22Rv1 (cell line): ENCODE data around the gene NFIX.

Experiments used
- H3K27ac ChIP-seq: fragments of 450-650 bp; 2 replicates; pipeline ENCODE4 v1.5.1; 2017
- CTCF ChIP-seq: fragments of 450-650 bp; IDR thresholded peaks from 2 replicates; pipeline ENCODE4 v1.5.1; 2017; ENCODE audit warnings: mild to moderate bottlenecking
- ZFX ChIP-seq: fragments of 450-650 bp; IDR thresholded peaks from 2 replicates; pipeline ENCODE4 v1.6.1; 2017; ENCODE audit warnings: antibody characterized with exemption, borderline replicate concordance

NFIX gene

GRCh38 chr19:13055213-13056051, 60.2 kb downstream of the NFIX start:
- TF ChIP-seq ZFX: no peak
- no peak for TF ChIP-seq CTCF

DNA sequence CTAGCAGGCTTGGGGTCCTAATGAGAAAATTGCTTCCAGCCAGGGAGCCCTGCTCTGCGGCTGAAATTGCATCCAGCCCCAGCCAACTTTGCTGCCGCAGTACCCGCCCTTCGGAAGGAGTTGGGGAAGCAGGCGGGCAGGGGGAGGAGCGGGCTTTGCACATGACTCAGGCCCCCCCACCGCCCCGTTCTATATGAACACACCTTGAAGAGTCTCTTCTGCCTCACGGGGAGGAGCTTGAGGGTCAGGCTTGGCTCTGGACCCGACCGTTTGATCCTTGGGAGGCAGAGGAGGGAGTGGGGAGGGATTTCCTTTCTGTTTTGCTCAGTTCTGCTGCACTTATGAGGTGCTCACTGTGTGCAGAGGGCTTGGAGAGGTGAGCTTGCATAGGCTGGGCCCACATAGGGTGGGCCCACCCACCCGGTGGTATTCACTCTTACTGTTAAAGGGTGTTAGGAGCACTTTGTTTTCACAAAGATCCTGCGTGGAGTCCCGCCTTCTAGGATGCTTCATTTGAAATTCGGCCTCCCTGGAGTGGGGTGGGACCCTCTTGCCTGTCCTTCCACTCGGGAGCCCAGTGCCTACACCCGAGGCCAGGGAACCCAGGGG, 60.9 kb downstream of the NFIX start:
- TF ChIP-seq CTCF (no peak), ZFX (no peak)
- peak overlapping the region; percentile 68 for H3K27ac ChIP-seq

More at GRCh38 chr19:13055213-13056051, 60.2 kb downstream of the NFIX start:
- H3K27ac ChIP-seq: peak overlapping the region; percentile 68

- peak overlapping the region; percentile 68 for H3K27ac ChIP-seq
- TF ChIP-seq ZFX: no peak
- no peak for TF ChIP-seq CTCF
Measured at GRCh38 chr19:13057147-13057572, 61.9 kb downstream of the NFIX start.

DNA sequence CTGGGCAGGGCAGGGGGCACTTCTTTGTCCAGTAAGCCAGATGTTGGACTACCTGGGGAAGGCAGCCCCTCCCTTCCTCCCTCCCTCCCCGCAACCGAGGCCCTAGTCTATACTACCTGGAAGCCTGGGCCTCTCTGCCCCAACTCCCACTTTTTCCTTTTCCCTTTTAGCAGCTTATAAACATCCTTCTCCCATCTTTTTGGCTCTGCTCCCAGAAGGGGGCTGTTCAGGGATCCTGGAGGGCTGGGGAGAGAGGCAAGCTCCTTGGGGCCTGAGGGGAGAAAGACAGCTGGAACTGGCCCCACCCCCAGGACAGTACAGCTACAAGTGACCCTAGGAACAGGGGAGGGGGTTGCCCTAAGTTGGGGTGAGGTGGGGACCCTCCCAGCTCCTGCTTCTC, 62.5 kb downstream of the NFIX start:
- peak overlapping the region; percentile 68 for H3K27ac ChIP-seq
- TF ChIP-seq CTCF: no peak
- TF ChIP-seq ZFX: no peak

GRCh38 chr19:13058951-13059660, 63.8 kb downstream of the NFIX start:
- H3K27ac ChIP-seq: peak overlapping the region; percentile 68
- TF ChIP-seq ZFX (no peak), CTCF (no peak)

GRCh38 chr19:13060233-13060963, 65.1 kb downstream of the NFIX start:
- peak overlapping the region; percentile 68 for H3K27ac ChIP-seq
- TF ChIP-seq CTCF: no peak
- TF ChIP-seq ZFX: no peak
